ENCODE measurements around the gene FAM81A.
"Not testable (repeated sequence)": the region's sequence is repeated elsewhere in the genome, so short reads cannot be mapped to it uniquely, and the experiment has no call there.

DNA sequence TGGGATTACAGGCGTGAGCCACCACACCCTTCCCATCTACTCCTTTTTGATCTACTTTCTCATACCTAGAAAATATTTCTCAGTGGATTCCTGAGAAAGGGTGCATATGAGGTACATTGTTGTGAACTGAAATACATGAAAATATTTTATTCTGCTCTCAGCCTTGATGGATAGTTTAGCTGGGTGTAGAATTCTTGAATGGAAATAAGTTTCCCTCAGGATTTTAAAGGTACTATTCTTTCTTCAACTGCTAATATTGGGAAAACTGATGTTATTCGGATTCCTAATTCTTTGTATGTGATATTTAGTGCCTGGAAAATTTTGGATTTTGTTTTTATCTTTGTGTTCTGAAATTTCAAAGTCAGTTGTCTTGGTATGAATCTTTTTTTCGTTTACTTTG, 9.1 kb upstream of the FAM81A start:
- TF ChIP-seq, protein P1, sequence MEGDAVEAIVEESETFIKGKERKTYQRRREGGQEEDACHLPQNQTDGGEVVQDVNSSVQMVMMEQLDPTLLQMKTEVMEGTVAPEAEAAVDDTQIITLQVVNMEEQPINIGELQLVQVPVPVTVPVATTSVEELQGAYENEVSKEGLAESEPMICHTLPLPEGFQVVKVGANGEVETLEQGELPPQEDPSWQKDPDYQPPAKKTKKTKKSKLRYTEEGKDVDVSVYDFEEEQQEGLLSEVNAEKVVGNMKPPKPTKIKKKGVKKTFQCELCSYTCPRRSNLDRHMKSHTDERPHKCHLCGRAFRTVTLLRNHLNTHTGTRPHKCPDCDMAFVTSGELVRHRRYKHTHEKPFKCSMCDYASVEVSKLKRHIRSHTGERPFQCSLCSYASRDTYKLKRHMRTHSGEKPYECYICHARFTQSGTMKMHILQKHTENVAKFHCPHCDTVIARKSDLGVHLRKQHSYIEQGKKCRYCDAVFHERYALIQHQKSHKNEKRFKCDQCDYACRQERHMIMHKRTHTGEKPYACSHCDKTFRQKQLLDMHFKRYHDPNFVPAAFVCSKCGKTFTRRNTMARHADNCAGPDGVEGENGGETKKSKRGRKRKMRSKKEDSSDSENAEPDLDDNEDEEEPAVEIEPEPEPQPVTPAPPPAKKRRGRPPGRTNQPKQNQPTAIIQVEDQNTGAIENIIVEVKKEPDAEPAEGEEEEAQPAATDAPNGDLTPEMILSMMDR (IDR thresholded peaks at IDR 0.05), result not testable (repeated sequence)
- not testable (repeated sequence) for TF ChIP-seq POLR2AphosphoS5 (IDR thresholded peaks at IDR 0.05); EP300 (IDR thresholded peaks at IDR 0.05; ENCODE audit: low read depth); POLR2A (IDR thresholded peaks at IDR 0.05)

Measured in transverse colon (tissue), 4 donors.